ENCODE results near the gene THAP2. TPM values are rescaled to one million over a fixed set of nuclear protein-coding genes. Genes with fewer than 3 reads are reported as not detected.

Gene THAP2
- total and polyA plus RNA-seq, 7 experiments from 2014 or later, result 4.9 to 21.7 (median 14.0) TPM

- H3K36me3 Mint-ChIP-seq, result peaks cover 5 to 38% (median 24%) of the 10 kb centered on the region in 5 donors
- no peak for DNase-seq
- POLR2A ChIA-PET, result interaction anchor here (1.3 to 1.9 kb wide), 2 partner anchors 17 to 40 kb away, joined by 5 to 6 read pairs; partner anchors contain the start of genes THAP2, TMEM19 and ZFC3H1
Observed at GRCh38 chr12:71703206-71703605, 39.1 kb downstream of the THAP2 start.

GRCh38 chr12:71704920-71705319, 40.8 kb downstream of the THAP2 start:
- no peaks in the 10 kb centered on the region for H3K27me3 Mint-ChIP-seq
- no peak overlapping the region for H3K4me3 Mint-ChIP-seq
- Histone ChIP-seq H3K27ac (ENCODE audit: low read depth, low read length) (no peak overlapping the region), H3K4me1 (ENCODE audit: control insufficient read depth in 2 of 2, insufficient read depth in 2 of 2, low read length in 2 of 2) (no peaks in the 10 kb centered on the region), H3K36me3 (ENCODE audit: control insufficient read depth in 2 of 3, insufficient read depth in 3 of 3, low read length in 3 of 3) (peaks cover 0 to 21% (median 0%) of the 10 kb centered on the region in 3 experiments), H3K9me3 (ENCODE audit: control insufficient read depth in 2 of 3, low read length in 3 of 3) (no peaks in the 10 kb centered on the region), H3K4me3 (ENCODE audit: low read length) (no peak overlapping the region), H3K27me3 (ENCODE audit: control insufficient read depth in 2 of 2, insufficient read depth in 2 of 2, low read length in 2 of 2) (no peaks in the 10 kb centered on the region)
- H3K4me1 Mint-ChIP-seq, result peaks cover 0 to 14% (median 13%) of the 10 kb centered on the region in 7 donors
- ChIA-PET CTCF (no interaction called here), POLR2A (no interaction called here)
- peaks cover 3 to 33% (median 20%) of the 10 kb centered on the region in 5 donors for H3K36me3 Mint-ChIP-seq
- H3K9me3 Mint-ChIP-seq, result peaks cover 0 to 5% (median 0%) of the 10 kb centered on the region in 11 donors
- DNase-seq (no peak), ATAC-seq (no peak)
- intact Hi-C loops (cut with micrococcal nuclease), result no loop called here
- no peak overlapping the region for H3K27ac Mint-ChIP-seq

More at GRCh38 chr12:71703206-71703605, 39.1 kb downstream of the THAP2 start:
- no peaks in the 10 kb centered on the region for H3K9me3 ChIP-seq (ENCODE audit: control insufficient read depth in 2 of 3, low read length in 3 of 3)
- Mint-ChIP-seq H3K27me3 (no peaks in the 10 kb centered on the region), H3K4me1 (peaks cover 0 to 10% (median 9%) of the 10 kb centered on the region in 7 donors), H3K27ac (peak overlapping the region in 1 of 9 donors; percentile 73), H3K9me3 (peaks cover 0 to 3% (median 0%) of the 10 kb centered on the region in 11 donors), H3K4me3 (no peak overlapping the region)
- H3K27me3 ChIP-seq (ENCODE audit: control insufficient read depth in 2 of 2, insufficient read depth in 2 of 2, low read length in 2 of 2), result no peaks in the 10 kb centered on the region
- no peak for ATAC-seq
- intact Hi-C loops (cut with micrococcal nuclease), result no loop called here
- H3K36me3 ChIP-seq (ENCODE audit: control insufficient read depth in 2 of 3, insufficient read depth in 3 of 3, low read length in 3 of 3), result peaks cover 0 to 35% (median 0%) of the 10 kb centered on the region in 3 experiments
- H3K4me1 ChIP-seq (ENCODE audit: control insufficient read depth in 2 of 2, insufficient read depth in 2 of 2, low read length in 2 of 2), result no peaks in the 10 kb centered on the region
- H3K4me3 ChIP-seq (ENCODE audit: low read length), result no peak overlapping the region
- CTCF ChIA-PET, result interaction anchor here (0.7 kb wide), 1 partner anchor 144 kb away, joined by 3 read pairs; no protein-coding TSS in a partner anchor
- H3K27ac ChIP-seq (ENCODE audit: low read depth, low read length), result no peak overlapping the region

- H3K36me3 Mint-ChIP-seq, result peaks cover 13 to 28% (median 19%) of the 10 kb centered on the region in 5 donors
- no peak for ATAC-seq
- peaks cover 0 to 11% (median 6%) of the 10 kb centered on the region in 5 donors for H3K27me3 Mint-ChIP-seq
- H3K4me1 Mint-ChIP-seq, result peaks cover 0 to 14% (median 13%) of the 10 kb centered on the region in 7 donors
- intact Hi-C loops (cut with micrococcal nuclease), result no loop called here
- ChIA-PET POLR2A (interaction anchor here (1.4 kb wide), 1 partner anchor 45 kb away, joined by 5 read pairs; the partner anchor contains the start of genes THAP2 and ZFC3H1), CTCF (no interaction called here)
- Histone ChIP-seq H3K27me3 (ENCODE audit: control insufficient read depth in 2 of 2, insufficient read depth in 2 of 2, low read length in 2 of 2) (no peaks in the 10 kb centered on the region), H3K9me3 (ENCODE audit: control insufficient read depth in 2 of 3, low read length in 3 of 3) (peaks cover 0 to 4% (median 0%) of the 10 kb centered on the region in 3 experiments), H3K27ac (ENCODE audit: low read depth, low read length) (no peak overlapping the region), H3K4me1 (ENCODE audit: control insufficient read depth in 2 of 2, insufficient read depth in 2 of 2, low read length in 2 of 2) (no peaks in the 10 kb centered on the region), H3K4me3 (ENCODE audit: low read length) (no peak overlapping the region), H3K36me3 (ENCODE audit: control insufficient read depth in 2 of 3, insufficient read depth in 3 of 3, low read length in 3 of 3) (no peaks in the 10 kb centered on the region)
- peaks cover 5 to 33% (median 19%) of the 10 kb centered on the region in 11 donors for H3K9me3 Mint-ChIP-seq
- DNase-seq, result no peak
- H3K4me3 Mint-ChIP-seq, result no peak overlapping the region
- H3K27ac Mint-ChIP-seq, result no peak overlapping the region
Observed at GRCh38 chr12:71708658-71709057, 44.6 kb downstream of the THAP2 start.

GRCh38 chr12:71710276-71711125, 46.4 kb downstream of the THAP2 start:
- intact Hi-C loops (cut with micrococcal nuclease), result no loop called here
- H3K9me3 Mint-ChIP-seq, result peaks cover 10 to 50% (median 25%) of the 10 kb centered on the region in 11 donors

GRCh38 chr12:71718611-71719010, 54.5 kb downstream of the THAP2 start:
- ChIA-PET CTCF (no interaction called here), POLR2A (no interaction called here)
- intact Hi-C loops (cut with micrococcal nuclease), result no loop called here
- no peak overlapping the region for H3K4me3 Mint-ChIP-seq
- no peak for ATAC-seq
- Histone ChIP-seq H3K27me3 (ENCODE audit: control insufficient read depth in 2 of 2, insufficient read depth in 2 of 2, low read length in 2 of 2) (no peaks in the 10 kb centered on the region), H3K4me3 (ENCODE audit: low read length) (no peak overlapping the region), H3K27ac (ENCODE audit: low read depth, low read length) (no peak overlapping the region), H3K4me1 (ENCODE audit: control insufficient read depth in 2 of 2, insufficient read depth in 2 of 2, low read length in 2 of 2) (no peaks in the 10 kb centered on the region), H3K36me3 (ENCODE audit: control insufficient read depth in 2 of 3, insufficient read depth in 3 of 3, low read length in 3 of 3) (no peaks in the 10 kb centered on the region), H3K9me3 (ENCODE audit: control insufficient read depth in 2 of 3, low read length in 3 of 3) (peaks cover 0 to 4% (median 0%) of the 10 kb centered on the region in 3 experiments)
- no peak for DNase-seq
- peaks cover 0 to 7% (median 0%) of the 10 kb centered on the region in 5 donors for H3K36me3 Mint-ChIP-seq
- no peak overlapping the region for H3K27ac Mint-ChIP-seq
- H3K9me3 Mint-ChIP-seq, result peaks cover 2 to 33% (median 13%) of the 10 kb centered on the region in 11 donors
- H3K4me1 Mint-ChIP-seq, result no peaks in the 10 kb centered on the region
- peaks cover 0 to 20% (median 2%) of the 10 kb centered on the region in 5 donors for H3K27me3 Mint-ChIP-seq

More at GRCh38 chr12:71710276-71711125, 46.4 kb downstream of the THAP2 start:
- peaks cover 13 to 23% (median 19%) of the 10 kb centered on the region in 5 donors for H3K36me3 Mint-ChIP-seq
- Histone ChIP-seq H3K36me3 (ENCODE audit: control insufficient read depth in 2 of 3, insufficient read depth in 3 of 3, low read length in 3 of 3) (no peaks in the 10 kb centered on the region), H3K4me1 (ENCODE audit: control insufficient read depth in 2 of 2, insufficient read depth in 2 of 2, low read length in 2 of 2) (no peaks in the 10 kb centered on the region), H3K4me3 (ENCODE audit: low read length) (no peak overlapping the region), H3K27ac (ENCODE audit: low read depth, low read length) (no peak overlapping the region), H3K9me3 (ENCODE audit: control insufficient read depth in 2 of 3, low read length in 3 of 3) (peaks cover 0 to 8% (median 0%) of the 10 kb centered on the region in 3 experiments), H3K27me3 (ENCODE audit: control insufficient read depth in 2 of 2, insufficient read depth in 2 of 2, low read length in 2 of 2) (no peaks in the 10 kb centered on the region)
- POLR2A ChIA-PET, result no interaction called here
- DNase-seq (no peak), ATAC-seq (no peak)
- no peak overlapping the region for H3K4me3 Mint-ChIP-seq
- H3K27me3 Mint-ChIP-seq, result peaks cover 0 to 11% (median 6%) of the 10 kb centered on the region in 5 donors
- CTCF ChIA-PET, result no interaction called here
- H3K27ac Mint-ChIP-seq, result no peak overlapping the region
- H3K4me1 Mint-ChIP-seq, result peaks cover 0 to 14% (median 13%) of the 10 kb centered on the region in 7 donors

GRCh38 chr12:71719647-71720370, 55.7 kb downstream of the THAP2 start:
- ATAC-seq, result no peak
- CTCF ChIA-PET, result no interaction called here

More at GRCh38 chr12:71719647-71720370, 55.7 kb downstream of the THAP2 start:
- H3K27me3 Mint-ChIP-seq, result peaks cover 0 to 20% (median 2%) of the 10 kb centered on the region in 5 donors
- Histone ChIP-seq H3K27me3 (ENCODE audit: control insufficient read depth in 2 of 2, insufficient read depth in 2 of 2, low read length in 2 of 2) (no peaks in the 10 kb centered on the region), H3K4me1 (ENCODE audit: control insufficient read depth in 2 of 2, insufficient read depth in 2 of 2, low read length in 2 of 2) (no peaks in the 10 kb centered on the region), H3K27ac (ENCODE audit: low read depth, low read length) (no peak overlapping the region), H3K9me3 (ENCODE audit: control insufficient read depth in 2 of 3, low read length in 3 of 3) (no peaks in the 10 kb centered on the region), H3K36me3 (ENCODE audit: control insufficient read depth in 2 of 3, insufficient read depth in 3 of 3, low read length in 3 of 3) (no peaks in the 10 kb centered on the region), H3K4me3 (ENCODE audit: low read length) (no peak overlapping the region)
- peaks cover 0 to 21% (median 8%) of the 10 kb centered on the region in 11 donors for H3K9me3 Mint-ChIP-seq
- peaks cover 0 to 7% (median 0%) of the 10 kb centered on the region in 5 donors for H3K36me3 Mint-ChIP-seq
- intact Hi-C loops (cut with micrococcal nuclease), result no loop called here
- POLR2A ChIA-PET, result no interaction called here
- H3K4me1 Mint-ChIP-seq, result no peaks in the 10 kb centered on the region
- no peak overlapping the region for H3K4me3 Mint-ChIP-seq
- no peak for DNase-seq
- no peak overlapping the region for H3K27ac Mint-ChIP-seq

Data from naive thymus-derived CD4-positive, alpha-beta T cell (primary cell).